HG03175 (cell line): Measurements from ENCODE around the gene CDK6.

Source experiments
- ATAC-seq: cut with Tn5 transposase; IDR thresholded peaks from one replicate; pipeline ENCODE4 v1.9.1; 2021; ENCODE audit warnings: mild to moderate bottlenecking, moderate library complexity; ENCODE audit not compliant: unreplicated experiment

CDK6 gene

GRCh38 chr7:92848441-92848840 lies 12.1 kb upstream of the CDK6 start:
- ATAC-seq = no peak

GRCh38 chr7:92847305-92847704 lies 10.9 kb upstream of the CDK6 start:
- no peak for ATAC-seq

GRCh38 chr7:92845736-92846135 lies 9.4 kb upstream of the CDK6 start:
- ATAC-seq = no peak

GRCh38 chr7:92843781-92844180 lies 7.4 kb upstream of the CDK6 start:
- ATAC-seq = no peak

- ATAC-seq = no peak
These were observed 6.8 kb upstream of the CDK6 start for GRCh38 chr7:92843034-92843760.

GRCh38 chr7:92841192-92841591 lies 4.8 kb upstream of the CDK6 start:
- ATAC-seq = no peak

- ATAC-seq = no peak
These were observed 3.9 kb upstream of the CDK6 start for GRCh38 chr7:92840316-92840715.

GRCh38 chr7:92839901-92840300 lies 3.5 kb upstream of the CDK6 start:
- no peak for ATAC-seq

- ATAC-seq = no peak
These were observed 2.6 kb upstream of the CDK6 start for GRCh38 chr7:92838934-92839333.

GRCh38 chr7:92837000-92837749 lies 802 bp upstream of the CDK6 start:
- ATAC-seq = no peak

- no peak for ATAC-seq
These were observed 403 bp downstream of the CDK6 start for GRCh38 chr7:92835851-92836488.

GRCh38 chr7:92835261-92835850 lies 1.0 kb downstream of the CDK6 start:
- ATAC-seq = no peak

- ATAC-seq = no peak
These were observed 1.7 kb downstream of the CDK6 start for GRCh38 chr7:92834507-92835260.

GRCh38 chr7:92833766-92834506 lies 2.4 kb downstream of the CDK6 start:
- ATAC-seq = peak; percentile 50

GRCh38 chr7:92833024-92833765 lies 3.2 kb downstream of the CDK6 start:
- peak; percentile 67 for ATAC-seq

- ATAC-seq = peak; percentile 2
These were observed 3.8 kb downstream of the CDK6 start for GRCh38 chr7:92832534-92833023.

GRCh38 chr7:92831716-92832533 lies 4.4 kb downstream of the CDK6 start:
- no peak for ATAC-seq

GRCh38 chr7:92830532-92831110 lies 5.8 kb downstream of the CDK6 start:
- no peak for ATAC-seq
